ENCODE measurements around the gene CD2BP2.

GRCh38 chr16:30371248-30371816 lies 16.2 kb upstream of the CD2BP2 start:
- TF ChIP-seq CTCF (IDR thresholded peaks at IDR 0.05): no peak
- no peak for TF ChIP-seq EZH2 (IDR thresholded peaks at IDR 0.05; ENCODE audit: borderline replicate concordance, insufficient read depth, low read depth, low read length, poor library complexity, severe bottlenecking)

Measured in B cell (primary cell).